ENCODE data around the gene PGAP3. TPM values are rescaled to one million over a fixed set of nuclear protein-coding genes. Genes with fewer than 3 reads are reported as not detected.
"Not testable (repeated sequence)": the region's sequence is repeated elsewhere in the genome, so short reads cannot be mapped to it uniquely, and the experiment has no call there.

PGAP3 gene
- total and polyA plus RNA-seq, 3 donors from 2014 or later, result 21.1 to 37.4 (median 28.6) TPM

GRCh38 chr17:39726617-39727016 is 38.8 kb upstream of the PGAP3 start:
- TF ChIP-seq, protein P1, sequence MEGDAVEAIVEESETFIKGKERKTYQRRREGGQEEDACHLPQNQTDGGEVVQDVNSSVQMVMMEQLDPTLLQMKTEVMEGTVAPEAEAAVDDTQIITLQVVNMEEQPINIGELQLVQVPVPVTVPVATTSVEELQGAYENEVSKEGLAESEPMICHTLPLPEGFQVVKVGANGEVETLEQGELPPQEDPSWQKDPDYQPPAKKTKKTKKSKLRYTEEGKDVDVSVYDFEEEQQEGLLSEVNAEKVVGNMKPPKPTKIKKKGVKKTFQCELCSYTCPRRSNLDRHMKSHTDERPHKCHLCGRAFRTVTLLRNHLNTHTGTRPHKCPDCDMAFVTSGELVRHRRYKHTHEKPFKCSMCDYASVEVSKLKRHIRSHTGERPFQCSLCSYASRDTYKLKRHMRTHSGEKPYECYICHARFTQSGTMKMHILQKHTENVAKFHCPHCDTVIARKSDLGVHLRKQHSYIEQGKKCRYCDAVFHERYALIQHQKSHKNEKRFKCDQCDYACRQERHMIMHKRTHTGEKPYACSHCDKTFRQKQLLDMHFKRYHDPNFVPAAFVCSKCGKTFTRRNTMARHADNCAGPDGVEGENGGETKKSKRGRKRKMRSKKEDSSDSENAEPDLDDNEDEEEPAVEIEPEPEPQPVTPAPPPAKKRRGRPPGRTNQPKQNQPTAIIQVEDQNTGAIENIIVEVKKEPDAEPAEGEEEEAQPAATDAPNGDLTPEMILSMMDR (IDR thresholded peaks at IDR 0.05), result no peak
- TF ChIP-seq POLR2A (IDR thresholded peaks at IDR 0.05), result no peak
- no peak overlapping the region for H3K27ac ChIP-seq
- H3K4me3 ChIP-seq, result no peak overlapping the region
- H3K36me3 ChIP-seq (ENCODE audit: low read depth, missing control alignments), result no peaks in the 10 kb centered on the region
- 87 to 91% methylated on average over 4 to 9 of the region's 9 CpGs for WGBS, 2 donors
- no peaks in the 10 kb centered on the region for H3K27me3 ChIP-seq
- H3K9me3 ChIP-seq, result no peaks in the 10 kb centered on the region
- DNase-seq, result no peak
- H3K4me1 ChIP-seq, result peaks cover 6% of the 10 kb centered on the region
- intact Hi-C loops (cut with DNase I; ENCODE audit: low total_unique reads), result no loop called here

DNA sequence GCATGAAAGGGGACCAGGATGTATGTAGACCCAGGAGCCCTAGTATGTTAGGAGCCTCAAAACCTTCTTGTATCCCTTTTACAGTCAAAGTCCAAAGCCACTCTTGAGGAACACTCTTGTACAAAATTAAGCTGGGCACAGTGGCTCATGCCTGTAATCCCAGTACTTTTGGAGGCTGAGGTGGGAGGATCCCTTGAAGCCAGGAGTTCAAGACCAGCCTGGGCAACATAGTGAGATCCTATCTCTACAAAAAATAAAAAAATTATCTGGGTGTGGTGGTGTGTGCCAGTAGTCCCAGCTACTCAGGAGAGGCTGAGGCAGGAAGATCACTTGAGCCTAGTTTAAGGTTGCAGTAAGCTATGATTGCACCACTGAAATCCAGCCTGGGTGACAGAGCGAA is 38.1 kb upstream of the PGAP3 start:
- not testable (repeated sequence) for H3K4me3 ChIP-seq, H3K4me1 ChIP-seq
- 97 to 100% methylated on average over 1 of the region's 1 CpG for WGBS, 2 donors

GRCh38 chr17:39724731-39725130 is 36.9 kb upstream of the PGAP3 start:
- TF ChIP-seq POLR2A (IDR thresholded peaks at IDR 0.05), result no peak
- TF ChIP-seq, protein P1 (IDR thresholded peaks at IDR 0.05), result no peak
- 91 to 94% methylated on average over 8 to 13 of the region's 13 CpGs for WGBS, 2 donors
- H3K4me3 ChIP-seq, result no peak overlapping the region
- no peak overlapping the region for H3K27ac ChIP-seq
- H3K9me3 ChIP-seq, result no peaks in the 10 kb centered on the region
- peaks cover 3% of the 10 kb centered on the region for H3K4me1 ChIP-seq
- no peaks in the 10 kb centered on the region for H3K36me3 ChIP-seq (ENCODE audit: low read depth, missing control alignments)
- DNase-seq, result no peak
- no peaks in the 10 kb centered on the region for H3K27me3 ChIP-seq
- intact Hi-C loops (cut with DNase I; ENCODE audit: low total_unique reads), result no loop called here

More for the DNA sequence above, 38.1 kb upstream of the PGAP3 start:
- H3K27ac ChIP-seq; H3K36me3 ChIP-seq (ENCODE audit: low read depth, missing control alignments); H3K9me3 ChIP-seq; H3K27me3 ChIP-seq; DNase-seq; intact Hi-C loops (cut with DNase I; ENCODE audit: low total_unique reads): not testable (repeated sequence)

DNA sequence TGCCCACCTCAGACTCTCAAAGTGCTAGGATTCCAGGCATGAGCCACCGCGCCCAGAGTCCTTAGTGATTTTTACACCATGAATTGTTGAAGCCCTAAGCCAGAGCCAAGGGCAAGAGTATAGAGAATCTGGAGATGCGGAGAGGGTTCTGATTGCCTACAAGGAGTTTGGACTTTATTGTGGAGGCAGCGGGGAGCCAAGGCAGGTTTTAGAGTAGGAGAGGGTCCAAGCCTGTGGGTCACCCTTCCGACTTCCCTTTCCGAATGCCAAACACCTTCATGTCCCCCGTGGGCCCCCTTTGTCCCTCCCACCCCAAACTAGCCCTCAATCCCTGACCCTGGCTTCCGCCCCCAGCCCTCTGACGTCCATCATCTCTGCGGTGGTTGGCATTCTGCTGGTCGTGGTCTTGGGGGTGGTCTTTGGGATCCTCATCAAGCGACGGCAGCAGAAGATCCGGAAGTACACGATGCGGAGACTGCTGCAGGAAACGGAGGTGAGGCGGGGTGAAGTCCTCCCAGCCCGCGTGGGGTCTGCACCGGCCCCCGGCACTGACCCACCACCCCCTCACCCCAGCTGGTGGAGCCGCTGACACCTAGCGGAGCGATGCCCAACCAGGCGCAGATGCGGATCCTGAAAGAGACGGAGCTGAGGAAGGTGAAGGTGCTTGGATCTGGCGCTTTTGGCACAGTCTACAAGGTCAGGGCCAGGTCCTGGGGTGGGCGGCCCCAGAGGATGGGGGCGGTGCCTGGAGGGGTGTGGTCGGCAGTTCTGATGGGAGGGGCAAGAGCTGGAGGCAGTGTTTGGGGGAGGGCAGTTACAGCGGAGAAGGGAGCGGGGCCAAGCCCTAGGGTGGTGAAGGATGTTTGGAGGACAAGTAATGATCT is 35.4 kb upstream of the PGAP3 start:
- H3K36me3 ChIP-seq (ENCODE audit: low read depth, missing control alignments), result no peaks in the 10 kb centered on the region
- WGBS, 2 donors, result 69 to 70% methylated on average over 14 to 34 of the region's 34 CpGs
- no peak overlapping the region for H3K27ac ChIP-seq
- H3K4me1 ChIP-seq, result no peaks in the 10 kb centered on the region
- no peak for DNase-seq
- H3K4me3 ChIP-seq, result no peak overlapping the region
- no peak for TF ChIP-seq POLR2A (IDR thresholded peaks at IDR 0.05)
- TF ChIP-seq, protein P1 (IDR thresholded peaks at IDR 0.05), result no peak
- intact Hi-C loops (cut with DNase I; ENCODE audit: low total_unique reads), result no loop called here
- no peaks in the 10 kb centered on the region for H3K9me3 ChIP-seq
- no peaks in the 10 kb centered on the region for H3K27me3 ChIP-seq

- TF ChIP-seq, protein P1 (IDR thresholded peaks at IDR 0.05), result no peak
- H3K27ac ChIP-seq, result no peak overlapping the region
- DNase-seq, result no peak
- H3K9me3 ChIP-seq, result no peaks in the 10 kb centered on the region
- intact Hi-C loops (cut with DNase I; ENCODE audit: low total_unique reads), result no loop called here
- no peaks in the 10 kb centered on the region for H3K27me3 ChIP-seq
- H3K36me3 ChIP-seq (ENCODE audit: low read depth, missing control alignments), result no peaks in the 10 kb centered on the region
- H3K4me3 ChIP-seq, result no peak overlapping the region
- 93 to 95% methylated on average over 6 of the region's 6 CpGs for WGBS, 2 donors
- no peaks in the 10 kb centered on the region for H3K4me1 ChIP-seq
Measured at GRCh38 chr17:39722104-39722503, 34.2 kb upstream of the PGAP3 start.
